Tibial artery (tissue), 4 donors: ENCODE results near the gene ALDH18A1.
A peak's percentile ranks its signal among the peaks of the same experiment; 100 is the strongest.

Experiments
- DNase-seq, 2 donors: peaks; one replicate each; pipeline ENCODE4 v3.0.0-alpha.2; 2019
- H3K27ac ChIP-seq, 2 donors: fragments of 200-600 bp; sonication (generic) in 1 of 2; 1 replicate in 1 of 2; 2 replicates in 1 of 2; pipeline ENCODE4 v1.5.1; 2018 to 2019; ENCODE audit warnings: mild to moderate bottlenecking in 1 of 2
- H3K27me3 ChIP-seq, 2 donors: fragments of 200-600 bp; sonication (generic) in 1 of 2; one replicate each; pipeline versions ENCODE4 v1.5.1 to v1.6.0; 2016 to 2019
- H3K36me3 ChIP-seq, 3 donors: fragments of 200-600 bp; sonication (generic) in 2 of 3; one replicate each; pipeline ENCODE4 v1.5.1; 2016 to 2019; ENCODE audit warnings: mild to moderate bottlenecking in 2 of 3
- H3K4me1 ChIP-seq, 4 donors: fragments of 200-600 bp; sonication (generic) in 2 of 4; 1 replicate in 3 of 4; 2 replicates in 1 of 4; pipeline ENCODE4 v1.5.1; 2016 to 2019
- H3K4me3 ChIP-seq, 2 donors: fragments of 200-600 bp; sonication (generic) in 1 of 2; 1 replicate in 1 of 2; 2 replicates in 1 of 2; pipeline ENCODE4 v1.5.1; 2018 to 2019; ENCODE audit warnings: mild to moderate bottlenecking in 2 of 2
- H3K9me3 ChIP-seq, 3 donors: fragments of 200-600 bp; sonication (generic) in 1 of 3; one replicate each; pipeline ENCODE4 v1.5.1; 2016 to 2019
- CTCF ChIP-seq, 2 experiments: fragments of 200-600 bp in 1 of 2; fragments of 450-650 bp in 1 of 2; IDR thresholded peaks; one replicate each; pipeline ENCODE4 v1.5.1; 2017 to 2019; ENCODE audit warnings: antibody characterized with exemption in 2 of 2, mild to moderate bottlenecking in 1 of 2, moderate library complexity in 1 of 2
- intact Hi-C: fragments of 100-400 bp; cut with DNase I; formaldehyde crosslinking; loops from one replicate; pipeline ENCODE4 v1.15.0; 2023; ENCODE audit warnings: low total_unique reads

Gene ALDH18A1

GRCh38 chr10:95693071-95693667 lies 36.7 kb upstream of the ALDH18A1 start:
- peaks cover 13 to 29% (median 25%) of the 10 kb centered on the region in 3 donors for H3K36me3 ChIP-seq
- no peak for TF ChIP-seq CTCF (IDR thresholded peaks at IDR 0.05)
- no peaks in the 10 kb centered on the region for H3K27me3 ChIP-seq
- H3K4me3 ChIP-seq: peak overlapping the region; percentile 72 to 91
- no peaks in the 10 kb centered on the region for H3K9me3 ChIP-seq
- H3K27ac ChIP-seq: peak overlapping the region; percentile 79 to 82
- peaks cover 0 to 34% (median 23%) of the 10 kb centered on the region in 4 donors for H3K4me1 ChIP-seq
- intact Hi-C loops: loop anchor here (5.0 kb wide), 1 partner anchor 169 kb away; no protein-coding TSS in a partner anchor
- DNase-seq: no peak

- no peak for DNase-seq
- no peak overlapping the region for H3K4me3 ChIP-seq
- no peaks in the 10 kb centered on the region for H3K9me3 ChIP-seq
- no peak for TF ChIP-seq CTCF (IDR thresholded peaks at IDR 0.05)
- H3K27me3 ChIP-seq: no peaks in the 10 kb centered on the region
- peaks cover 0 to 34% (median 23%) of the 10 kb centered on the region in 4 donors for H3K4me1 ChIP-seq
- no peak overlapping the region for H3K27ac ChIP-seq
- H3K36me3 ChIP-seq: peaks cover 26 to 47% (median 39%) of the 10 kb centered on the region in 3 donors
- intact Hi-C loops: loop anchor here (5.0 kb wide), 1 partner anchor 171 kb away; no protein-coding TSS in a partner anchor
Measured at GRCh38 chr10:95691281-95691680, 34.8 kb upstream of the ALDH18A1 start.

- no peak for TF ChIP-seq CTCF (IDR thresholded peaks at IDR 0.05)
- no peak overlapping the region for H3K27ac ChIP-seq
- H3K27me3 ChIP-seq: no peaks in the 10 kb centered on the region
- DNase-seq: no peak
- H3K36me3 ChIP-seq: peaks cover 50 to 74% (median 63%) of the 10 kb centered on the region in 3 donors
- no peak overlapping the region for H3K4me3 ChIP-seq
- intact Hi-C loops: no loop called here
- H3K4me1 ChIP-seq: peaks cover 0 to 28% (median 23%) of the 10 kb centered on the region in 4 donors
- H3K9me3 ChIP-seq: no peaks in the 10 kb centered on the region
Measured at GRCh38 chr10:95688648-95689047, 32.1 kb upstream of the ALDH18A1 start.

- H3K27me3 ChIP-seq: no peaks in the 10 kb centered on the region
- H3K36me3 ChIP-seq: peaks cover 79 to 93% (median 87%) of the 10 kb centered on the region in 3 donors
- TF ChIP-seq CTCF (IDR thresholded peaks at IDR 0.05): no peak
- no peaks in the 10 kb centered on the region for H3K9me3 ChIP-seq
- H3K4me3 ChIP-seq: no peak overlapping the region
- no peak for DNase-seq
- H3K4me1 ChIP-seq: no peaks in the 10 kb centered on the region
- H3K27ac ChIP-seq: no peak overlapping the region
- intact Hi-C loops: no loop called here
Measured at GRCh38 chr10:95683966-95684365, 27.5 kb upstream of the ALDH18A1 start.

- no peaks in the 10 kb centered on the region for H3K27me3 ChIP-seq
- intact Hi-C loops: no loop called here
Measured at GRCh38 chr10:95675403-95676116, 19.0 kb upstream of the ALDH18A1 start.

More at GRCh38 chr10:95675403-95676116, 19.0 kb upstream of the ALDH18A1 start:
- no peak for TF ChIP-seq CTCF (IDR thresholded peaks at IDR 0.05)
- H3K4me1 ChIP-seq: no peaks in the 10 kb centered on the region
- no peak for DNase-seq
- peaks cover 45 to 49% (median 48%) of the 10 kb centered on the region in 3 donors for H3K36me3 ChIP-seq
- no peaks in the 10 kb centered on the region for H3K9me3 ChIP-seq
- no peak overlapping the region for H3K4me3 ChIP-seq
- no peak overlapping the region for H3K27ac ChIP-seq
